ENCODE results near the gene SUSD4.

DNA sequence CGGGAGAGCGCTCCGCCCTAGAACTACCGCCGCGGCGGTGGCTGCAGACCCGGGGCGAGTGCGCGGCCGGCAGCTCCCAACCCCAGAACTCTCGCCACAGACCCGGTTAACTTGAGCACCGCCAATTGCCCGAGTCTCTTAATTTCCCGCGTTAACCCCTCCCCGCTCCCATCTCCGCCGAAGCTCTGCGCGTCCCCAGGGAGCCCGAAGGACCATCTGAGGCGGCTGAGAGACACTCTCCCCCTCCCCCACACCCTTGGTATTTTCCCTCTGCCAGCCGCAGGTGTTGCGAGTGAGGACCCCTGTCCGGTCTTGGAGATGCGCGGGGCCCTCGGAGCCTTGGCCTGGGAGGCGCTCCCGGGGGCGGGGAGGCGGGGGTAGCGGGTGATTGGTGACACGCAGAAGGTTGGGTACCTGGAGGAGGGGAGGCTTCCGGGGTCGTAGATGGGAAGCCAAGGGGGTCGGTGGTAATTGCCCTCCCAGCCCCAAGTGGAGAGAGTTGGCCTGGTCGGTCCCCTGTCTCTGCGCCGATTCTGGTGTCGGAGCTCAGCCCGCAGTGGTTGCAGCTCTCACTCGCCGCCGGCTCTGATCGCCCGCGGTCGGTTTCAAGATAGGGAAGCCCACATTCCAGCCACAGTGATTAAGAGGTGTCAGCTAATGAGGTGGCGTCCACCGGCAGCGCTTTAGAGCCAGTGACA lies 858 bp upstream of the SUSD4 start:
- TF ChIP-seq POLR2AphosphoS5 (IDR thresholded peaks at IDR 0.05; ENCODE audit: low read depth, low read length) (no peak), GABPA (IDR thresholded peaks at IDR 0.05; ENCODE audit: low read depth) (no peak), CTCF (IDR thresholded peaks at IDR 0.05) (no peak), FOSL2 (IDR thresholded peaks at IDR 0.05; ENCODE audit: borderline replicate concordance, low read depth) (no peak), TAF1 (IDR thresholded peaks at IDR 0.05; ENCODE audit: borderline replicate concordance, low read depth, low read length) (no peak), JUND (IDR thresholded peaks at IDR 0.05) (no peak), TCF12 (IDR thresholded peaks at IDR 0.05) (no peak), RXRA (IDR thresholded peaks at IDR 0.05; ENCODE audit: borderline replicate concordance, low read depth) (no peak), ELF1 (IDR thresholded peaks at IDR 0.05) (no peak), EP300 (IDR thresholded peaks at IDR 0.05; ENCODE audit: borderline replicate concordance in 1 of 2, low read depth in 1 of 2, low read length in 1 of 2) (no peak)
- TF ChIP-seq, protein P1, sequence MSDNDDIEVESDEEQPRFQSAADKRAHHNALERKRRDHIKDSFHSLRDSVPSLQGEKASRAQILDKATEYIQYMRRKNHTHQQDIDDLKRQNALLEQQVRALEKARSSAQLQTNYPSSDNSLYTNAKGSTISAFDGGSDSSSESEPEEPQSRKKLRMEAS (IDR thresholded peaks at IDR 0.05; ENCODE audit: low read depth), result no peak
- TF ChIP-seq, protein P2, sequence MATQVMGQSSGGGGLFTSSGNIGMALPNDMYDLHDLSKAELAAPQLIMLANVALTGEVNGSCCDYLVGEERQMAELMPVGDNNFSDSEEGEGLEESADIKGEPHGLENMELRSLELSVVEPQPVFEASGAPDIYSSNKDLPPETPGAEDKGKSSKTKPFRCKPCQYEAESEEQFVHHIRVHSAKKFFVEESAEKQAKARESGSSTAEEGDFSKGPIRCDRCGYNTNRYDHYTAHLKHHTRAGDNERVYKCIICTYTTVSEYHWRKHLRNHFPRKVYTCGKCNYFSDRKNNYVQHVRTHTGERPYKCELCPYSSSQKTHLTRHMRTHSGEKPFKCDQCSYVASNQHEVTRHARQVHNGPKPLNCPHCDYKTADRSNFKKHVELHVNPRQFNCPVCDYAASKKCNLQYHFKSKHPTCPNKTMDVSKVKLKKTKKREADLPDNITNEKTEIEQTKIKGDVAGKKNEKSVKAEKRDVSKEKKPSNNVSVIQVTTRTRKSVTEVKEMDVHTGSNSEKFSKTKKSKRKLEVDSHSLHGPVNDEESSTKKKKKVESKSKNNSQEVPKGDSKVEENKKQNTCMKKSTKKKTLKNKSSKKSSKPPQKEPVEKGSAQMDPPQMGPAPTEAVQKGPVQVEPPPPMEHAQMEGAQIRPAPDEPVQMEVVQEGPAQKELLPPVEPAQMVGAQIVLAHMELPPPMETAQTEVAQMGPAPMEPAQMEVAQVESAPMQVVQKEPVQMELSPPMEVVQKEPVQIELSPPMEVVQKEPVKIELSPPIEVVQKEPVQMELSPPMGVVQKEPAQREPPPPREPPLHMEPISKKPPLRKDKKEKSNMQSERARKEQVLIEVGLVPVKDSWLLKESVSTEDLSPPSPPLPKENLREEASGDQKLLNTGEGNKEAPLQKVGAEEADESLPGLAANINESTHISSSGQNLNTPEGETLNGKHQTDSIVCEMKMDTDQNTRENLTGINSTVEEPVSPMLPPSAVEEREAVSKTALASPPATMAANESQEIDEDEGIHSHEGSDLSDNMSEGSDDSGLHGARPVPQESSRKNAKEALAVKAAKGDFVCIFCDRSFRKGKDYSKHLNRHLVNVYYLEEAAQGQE (IDR thresholded peaks at IDR 0.05; ENCODE audit: low read depth, low read length), result no peak
- TF ChIP-seq, protein P3, sequence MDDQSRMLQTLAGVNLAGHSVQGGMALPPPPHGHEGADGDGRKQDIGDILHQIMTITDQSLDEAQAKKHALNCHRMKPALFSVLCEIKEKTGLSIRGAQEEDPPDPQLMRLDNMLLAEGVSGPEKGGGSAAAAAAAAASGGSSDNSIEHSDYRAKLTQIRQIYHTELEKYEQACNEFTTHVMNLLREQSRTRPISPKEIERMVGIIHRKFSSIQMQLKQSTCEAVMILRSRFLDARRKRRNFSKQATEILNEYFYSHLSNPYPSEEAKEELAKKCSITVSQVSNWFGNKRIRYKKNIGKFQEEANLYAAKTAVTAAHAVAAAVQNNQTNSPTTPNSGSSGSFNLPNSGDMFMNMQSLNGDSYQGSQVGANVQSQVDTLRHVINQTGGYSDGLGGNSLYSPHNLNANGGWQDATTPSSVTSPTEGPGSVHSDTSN (IDR thresholded peaks at IDR 0.05), result no peak

Measured in SK-N-SH (cell line).